Fibroblast of the conjunctiva (primary cell): Measurements from ENCODE around the gene RAPGEF4.

Source experiments
- DNase-seq: peaks from one replicate; pipeline ENCODE4 v3.0.0-alpha.2; 2010; ENCODE audit warnings: low read depth

The RAPGEF4 gene

GRCh38 chr2:172908275-172908674 lies 172.6 kb downstream of the RAPGEF4 start:
- DNase-seq, result no peak

GRCh38 chr2:172909454-172909853 lies 173.8 kb downstream of the RAPGEF4 start:
- DNase-seq, result no peak

- DNase-seq, result no peak
Measured at GRCh38 chr2:172912266-172912665, 176.6 kb downstream of the RAPGEF4 start.

- DNase-seq, result no peak
Measured at GRCh38 chr2:172914341-172915008, 178.8 kb downstream of the RAPGEF4 start.

GRCh38 chr2:172917716-172918115 lies 182.1 kb downstream of the RAPGEF4 start:
- DNase-seq, result no peak

- DNase-seq, result no peak
Measured at GRCh38 chr2:172919732-172920131, 184.1 kb downstream of the RAPGEF4 start.

- peak; percentile 20 for DNase-seq
Measured at GRCh38 chr2:172921532-172922236, 186.0 kb downstream of the RAPGEF4 start.

- no peak for DNase-seq
Measured at GRCh38 chr2:172922306-172922705, 186.7 kb downstream of the RAPGEF4 start.

- no peak for DNase-seq
Measured at GRCh38 chr2:172922815-172923214, 187.2 kb downstream of the RAPGEF4 start.

- no peak for DNase-seq
Measured at GRCh38 chr2:172924097-172924660, 188.5 kb downstream of the RAPGEF4 start.

- DNase-seq, result no peak
Measured at GRCh38 chr2:172925600-172925999, 190.0 kb downstream of the RAPGEF4 start.

GRCh38 chr2:172926785-172927640 lies 191.4 kb downstream of the RAPGEF4 start:
- no peak for DNase-seq

- DNase-seq, result peak; percentile 63
Measured at GRCh38 chr2:172927641-172928357, 192.2 kb downstream of the RAPGEF4 start.

- DNase-seq, result peak; percentile 30
Measured at GRCh38 chr2:172928756-172929155, 193.1 kb downstream of the RAPGEF4 start.

GRCh38 chr2:172929644-172930043 lies 194.0 kb downstream of the RAPGEF4 start:
- DNase-seq, result no peak

- no peak for DNase-seq
Measured at GRCh38 chr2:172930871-172931255, 195.2 kb downstream of the RAPGEF4 start.

GRCh38 chr2:172931256-172931894 lies 195.7 kb downstream of the RAPGEF4 start:
- no peak for DNase-seq

GRCh38 chr2:172931918-172932520 lies 196.4 kb downstream of the RAPGEF4 start:
- DNase-seq, result peak; percentile 56

GRCh38 chr2:172937884-172938712 lies 202.5 kb downstream of the RAPGEF4 start:
- no peak for DNase-seq
